Astrocyte (in vitro differentiated cells and primary cell): Measurements from ENCODE around the gene C2orf68.

Source experiments
- EZH2 ChIP-seq: IDR thresholded peaks from 2 replicates; pipeline ENCODE4 v1.6.1; 2012; ENCODE audit warnings: mild to moderate bottlenecking, low read length, inconsistent platforms; ENCODE audit not compliant: insufficient read depth
- TF ChIP-seq, protein P1 (sequence below): IDR thresholded peaks from 2 replicates; pipeline ENCODE4 v1.5.1; 2011; ENCODE audit warnings: low read depth, mild to moderate bottlenecking, inconsistent platforms, low read length, moderate library complexity; ENCODE audit not compliant: insufficient read depth

DNA sequence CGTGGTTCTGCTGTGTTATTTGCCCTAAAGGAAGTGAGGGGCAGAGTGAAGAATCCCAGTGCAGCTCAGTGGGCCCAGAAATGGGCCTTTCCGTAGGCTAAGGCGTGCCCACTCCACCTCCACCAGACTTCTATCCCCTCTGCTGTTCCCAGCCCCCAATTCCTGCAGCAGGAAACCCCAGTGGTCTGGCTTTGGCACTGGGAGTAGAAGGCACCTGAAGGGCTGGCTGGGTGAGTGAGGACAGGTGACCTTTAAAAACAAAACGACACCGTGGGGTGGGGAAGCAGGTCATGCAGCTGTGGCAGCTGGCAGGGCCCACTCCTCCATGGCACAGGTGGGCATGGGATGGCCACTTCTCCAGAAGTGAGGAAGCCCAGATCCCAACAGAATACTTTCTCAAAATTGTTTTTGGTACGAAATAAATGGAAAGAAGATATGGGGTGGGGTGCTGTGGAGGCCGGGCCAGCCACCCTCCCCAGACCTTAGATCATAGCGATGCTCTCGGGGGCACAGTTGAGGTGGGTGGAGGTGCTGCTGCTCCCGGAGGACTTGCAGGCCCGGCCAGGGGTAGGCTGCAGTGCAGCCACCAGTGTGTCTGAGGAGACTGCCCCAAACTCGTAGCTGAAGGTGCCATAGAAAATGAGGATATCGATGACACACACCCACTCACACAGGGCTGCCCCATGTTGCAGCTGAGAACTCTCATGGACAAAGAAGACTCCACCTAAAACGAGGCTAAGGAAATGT lies 13.1 kb downstream of the C2orf68 start:
- TF ChIP-seq, protein P1, sequence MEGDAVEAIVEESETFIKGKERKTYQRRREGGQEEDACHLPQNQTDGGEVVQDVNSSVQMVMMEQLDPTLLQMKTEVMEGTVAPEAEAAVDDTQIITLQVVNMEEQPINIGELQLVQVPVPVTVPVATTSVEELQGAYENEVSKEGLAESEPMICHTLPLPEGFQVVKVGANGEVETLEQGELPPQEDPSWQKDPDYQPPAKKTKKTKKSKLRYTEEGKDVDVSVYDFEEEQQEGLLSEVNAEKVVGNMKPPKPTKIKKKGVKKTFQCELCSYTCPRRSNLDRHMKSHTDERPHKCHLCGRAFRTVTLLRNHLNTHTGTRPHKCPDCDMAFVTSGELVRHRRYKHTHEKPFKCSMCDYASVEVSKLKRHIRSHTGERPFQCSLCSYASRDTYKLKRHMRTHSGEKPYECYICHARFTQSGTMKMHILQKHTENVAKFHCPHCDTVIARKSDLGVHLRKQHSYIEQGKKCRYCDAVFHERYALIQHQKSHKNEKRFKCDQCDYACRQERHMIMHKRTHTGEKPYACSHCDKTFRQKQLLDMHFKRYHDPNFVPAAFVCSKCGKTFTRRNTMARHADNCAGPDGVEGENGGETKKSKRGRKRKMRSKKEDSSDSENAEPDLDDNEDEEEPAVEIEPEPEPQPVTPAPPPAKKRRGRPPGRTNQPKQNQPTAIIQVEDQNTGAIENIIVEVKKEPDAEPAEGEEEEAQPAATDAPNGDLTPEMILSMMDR: no peak
- no peak for TF ChIP-seq EZH2
